K562 (cell line): ENCODE results near the gene PAX5. TPM values are rescaled to one million over a fixed set of nuclear protein-coding genes. Genes with fewer than 3 reads are reported as not detected.

ENCODE experiments used
- ATAC-seq: fragments of 200-7000 bp; cut with Tn5 transposase; 3 replicates; pipeline ENCODE4 v1.9.1; 2020; ENCODE audit warnings: moderate library complexity
- BruUV-seq: library from RNA; stranded (reverse); fragments of 400-500 nt; replicated peaks from 2 replicates; lab custom pipeline; 2021; lab: Mats Ljungman, UMichigan
- CTCF ChIA-PET: fragments of 300-600 bp; formaldehyde crosslinking; extraction: SDS; loops from one replicate; lab custom pipeline; 2021; ENCODE audit warnings: low intra/inter-chr PET ratio; lab: Yijun Ruan, JAX
- POLR2A ChIA-PET: fragments of 300-600, 350-650 bp; sonication (Branson Sonifier 250); formaldehyde crosslinking; extraction: SDS; loops from one replicate; lab custom pipeline; 2021; ENCODE audit warnings: antibody characterized with exemption, inconsistent platforms; lab: Yijun Ruan, JAX
- DNase-seq, 4 experiments: peaks; one replicate each; pipeline versions ENCODE4 v3.0.0 to v3.0.0-alpha.2; 2011 to 2018; ENCODE audit warnings: low spot score in 3 of 4, mixed read lengths in 3 of 4; ENCODE audit errors: extremely low read depth in 1 of 4
- FAIRE-seq: peaks from 2 replicates; lab custom pipeline; 2011; peaks lifted over from hg19 to GRCh38; lab: Jason Lieb, UNC
- H2AFZ ChIP-seq: 2 replicates; pipeline ENCODE4 v1.6.0; 2011; ENCODE audit warnings: low read depth, low read length, control low read depth, inconsistent platforms
- H3K27ac ChIP-seq: fragments of 200-600 bp; 3 replicates; pipeline ENCODE4 v1.8.0; 2011; ENCODE audit warnings: low read depth, mild to moderate bottlenecking, control low read depth, inconsistent platforms, low read length, moderate library complexity, mixed read lengths; ENCODE audit errors: extremely low read depth
- H3K27me3 ChIP-seq, 2 experiments: fragments of 300-600 bp in 1 of 2; 2 replicates in 1 of 2; 3 replicates in 1 of 2; pipeline versions ENCODE4 v1.6.0 to v1.8.0; 2011; ENCODE audit warnings: inconsistent platforms in 2 of 2, low read length in 2 of 2, mild to moderate bottlenecking in 1 of 2, mixed read lengths in 1 of 2, moderate library complexity in 1 of 2; ENCODE audit not compliant: control insufficient read depth in 2 of 2, insufficient read depth in 2 of 2
- H3K36me3 ChIP-seq: fragments of 300-600 bp; 3 replicates; pipeline ENCODE4 v1.8.0; 2011; ENCODE audit warnings: mild to moderate bottlenecking, low read length, inconsistent platforms; ENCODE audit not compliant: control insufficient read depth, insufficient read depth
- H3K4me1 ChIP-seq, 2 experiments: fragments of 200-600 bp in 1 of 2; replicated peaks in 1 of 2; 2 replicates in 1 of 2; 3 replicates in 1 of 2; pipeline versions ENCODE4 v1.5.1 to v1.8.0; 2011; ENCODE audit warnings: inconsistent platforms in 2 of 2, low read length in 2 of 2, mild to moderate bottlenecking in 1 of 2, mixed read lengths in 1 of 2, moderate library complexity in 1 of 2; ENCODE audit not compliant: control insufficient read depth in 2 of 2, insufficient read depth in 2 of 2
- H3K4me2 ChIP-seq: 2 replicates; pipeline ENCODE4 v1.6.1; 2011; ENCODE audit warnings: low read length, control low read depth, inconsistent platforms, mixed read lengths; ENCODE audit not compliant: insufficient read depth
- H3K4me3 ChIP-seq: fragments of 200-600 bp; sonication (generic), shearing (Covaris generic); 2 replicates; pipeline ENCODE4 v1.5.1; 2016; ENCODE audit warnings: control low read depth, inconsistent platforms
- H3K79me2 ChIP-seq: fragments of 200-600 bp; 3 replicates; pipeline ENCODE4 v1.8.0; 2011; ENCODE audit warnings: low read length, inconsistent platforms; ENCODE audit not compliant: control insufficient read depth, insufficient read depth
- H3K9ac ChIP-seq, 2 experiments: 2 replicates each; pipeline versions ENCODE4 v1.6.0 to v1.6.1; 2011; ENCODE audit warnings: low read depth in 2 of 2, low read length in 2 of 2, control low read depth in 1 of 2, inconsistent platforms in 1 of 2, mild to moderate bottlenecking in 1 of 2, mixed read lengths in 1 of 2; ENCODE audit not compliant: insufficient read depth in 1 of 2
- H3K9me1 ChIP-seq: one replicate; pipeline ENCODE4 v1.6.0; 2011; ENCODE audit warnings: inconsistent platforms, mild to moderate bottlenecking, low read length, moderate library complexity; ENCODE audit not compliant: control insufficient read depth, insufficient read depth
- H3K9me3 ChIP-seq: replicated peaks from 2 replicates; pipeline ENCODE4 v1.5.1; 2011; ENCODE audit warnings: low read depth, low read length, inconsistent platforms; ENCODE audit not compliant: control insufficient read depth, insufficient read depth
- H4K20me1 ChIP-seq: replicated peaks from 2 replicates; pipeline ENCODE4 v1.6.1; 2011; ENCODE audit warnings: low read length, inconsistent platforms, mixed read lengths; ENCODE audit not compliant: control insufficient read depth, insufficient read depth
- HDAC1 ChIP-seq, 2 experiments: fragments of 450-650 bp; IDR thresholded peaks; 2 replicates each; pipeline ENCODE4 v1.6.1; 2016 to 2017; ENCODE audit warnings: inconsistent platforms in 1 of 2, mild to moderate bottlenecking in 1 of 2, moderate library complexity in 1 of 2
- SIN3A ChIP-seq, 2 experiments: fragments of 150-350 bp in 1 of 2; IDR thresholded peaks; 2 replicates each; pipeline ENCODE4 v1.6.1; 2011 to 2016; ENCODE audit warnings: borderline replicate concordance in 2 of 2, low read depth in 2 of 2, low read length in 2 of 2, mild to moderate bottlenecking in 2 of 2, moderate library complexity in 2 of 2; ENCODE audit not compliant: control insufficient read depth in 1 of 2
- SREBF1 ChIP-seq: fragments of 150-350 bp; IDR thresholded peaks from 2 replicates; pipeline ENCODE4 v1.6.1; 2014; ENCODE audit warnings: antibody characterized with exemption, low read depth, low read length, borderline replicate concordance
- TEAD2 ChIP-seq: fragments of 450-650 bp; IDR thresholded peaks from 2 replicates; pipeline ENCODE4 v1.6.1; 2016; ENCODE audit warnings: missing genetic modification characterization, control low read depth, missing compliant biosample characterization
- TOE1 ChIP-seq, 2 experiments: fragments of 450-650 bp in 1 of 2; sonication (generic) in 1 of 2; formaldehyde crosslinking in 1 of 2; IDR thresholded peaks; 2 replicates each; pipeline versions ENCODE4 v1.7.1 to v1.8.0; 2016 to 2022; ENCODE audit warnings: borderline replicate concordance in 2 of 2, mild to moderate bottlenecking in 2 of 2, antibody characterized with exemption in 1 of 2, inconsistent platforms in 1 of 2, low read depth in 1 of 2, missing genetic modification reagents in 1 of 2, moderate library complexity in 1 of 2
- ZBED1 ChIP-seq: IDR thresholded peaks from 2 replicates; pipeline ENCODE4 v1.6.1; 2014
- WGBS: fragments of 100-300 bp; shearing (Covaris generic); methylation state at CpG from one replicate; pipeline ENCODE4 v1.1.6; 2016; ENCODE audit warnings: low coverage, mixed read lengths; ENCODE audit not compliant: insufficient coverage; ENCODE audit errors: missing lambda C conversion rate; 5-methylcytosine and 5-hydroxymethylcytosine counted together
- in situ Hi-C: fragments of 300-500 bp; cut with MboI; formaldehyde crosslinking; loops from 4 replicates; pipeline ENCODE4 v1.15.0; 2018; ENCODE audit warnings: inconsistent platforms, mixed read lengths
- intact Hi-C: fragments of 100-400 bp; cut with micrococcal nuclease; formaldehyde crosslinking; loops from 2 replicates; pipeline ENCODE4 v1.14.2; 2022
- polyA plus RNA-seq, 8 experiments: library from polyadenylated mRNA; depleted of rRNA in 4 of 8; stranded (reverse) in 5 of 8; unstranded in 3 of 8; fragments of >200 nt; fragmentation: Nextera tagmentation in 2 of 8; fragmentation: Illumina TruSeq in 1 of 8; extraction: Ambion mirVana in 2 of 8; extraction: Trizol in 1 of 8; gene quantifications; 2 replicates each; pipeline versions ENCODE4 v1.2.1 to v1.2.3, GENCODE V29; 2011 to 2014; ENCODE audit warnings: inconsistent platforms in 1 of 8, missing spikeins in 1 of 8
- total RNA-seq, 7 experiments: library from RNA; depleted of rRNA in 6 of 7; stranded (reverse); fragments of >200 nt in 6 of 7; fragmentation: Illumina TruSeq in 2 of 7; extraction: Trizol in 2 of 7; gene quantifications; 2 replicates each; pipeline versions ENCODE4 v1.2.1 to v1.2.3, GENCODE V29; 2011 to 2021; ENCODE audit warnings: low replicate concordance in 1 of 7
- TF ChIP-seq, protein P1 (sequence below): fragments of 200-400 bp; formaldehyde crosslinking; IDR thresholded peaks from 2 replicates; pipeline ENCODE4 v1.6.1; 2017; ENCODE audit warnings: mild to moderate bottlenecking, low read depth, low read length, moderate library complexity
- TF ChIP-seq, protein P2 (sequence below): sonication (generic); formaldehyde crosslinking; IDR thresholded peaks from 2 replicates; pipeline ENCODE4 v1.5.0; 2020; ENCODE audit warnings: missing genetic modification reagents

PAX5 gene
- total and polyA plus RNA-seq, 9 of the 15 experiments (the other 6 are each of a cell fraction or from before 2014, with no cell fraction given): 0.03 to 0.09 TPM; not detected in 7

DNA sequence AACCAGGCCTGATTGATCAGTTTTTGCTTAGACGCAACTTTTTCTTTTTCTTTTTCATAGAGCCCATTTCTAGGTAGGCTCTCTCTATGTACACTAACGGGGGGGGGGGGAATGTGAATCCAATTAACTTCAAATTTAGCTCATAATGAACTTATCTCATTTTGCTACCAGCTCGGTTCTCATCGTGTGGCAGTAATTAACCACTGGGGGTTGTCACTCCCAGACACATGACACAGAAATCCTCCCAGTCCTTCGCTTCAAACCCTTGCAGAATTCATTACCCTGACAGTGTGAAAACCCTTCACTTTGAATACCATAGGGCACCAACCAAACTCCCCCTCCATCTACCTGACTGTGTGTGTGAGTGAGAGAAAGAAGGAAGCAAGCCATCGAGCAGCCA, 144.2 kb downstream of the PAX5 start (continued):
- no peak for TF ChIP-seq SREBF1
- no peak for TF ChIP-seq TEAD2 (tag)

DNA sequence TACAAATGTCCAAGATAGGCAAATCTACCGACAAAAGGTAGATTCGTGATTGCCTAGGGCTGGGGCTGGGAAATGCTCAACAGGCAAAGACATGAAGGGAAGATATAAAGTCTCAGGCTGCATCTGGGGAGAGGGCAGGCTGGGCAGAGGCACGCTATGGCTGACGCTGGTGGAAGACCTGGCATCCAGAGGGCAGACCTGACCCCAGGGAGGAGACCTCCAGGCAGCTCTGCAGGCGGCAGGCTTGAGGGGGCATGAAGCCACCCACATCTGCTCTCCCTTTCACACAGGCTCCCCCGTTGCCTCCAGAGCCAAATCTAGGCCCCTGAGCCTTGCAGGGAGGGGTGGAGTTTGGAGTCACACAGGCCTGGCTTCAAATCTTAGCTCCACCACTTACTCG, 145.5 kb downstream of the PAX5 start:
- Histone ChIP-seq H3K9me1 (no peaks in the 10 kb centered on the region), H3K27me3 (peaks cover 3 to 27% of the 10 kb centered on the region in 2 experiments; a peak in 3 of 5 replicates), H3K4me3 (no peak overlapping the region), H3K79me2 (no peaks in the 10 kb centered on the region), H3K9ac (no peak overlapping the region), H4K20me1 (no peaks in the 10 kb centered on the region; the same call in 1 of the 2 replicates), H3K27ac (no peak overlapping the region), H3K4me1 (no peaks in the 10 kb centered on the region), H3K4me2 (no peak overlapping the region), H3K36me3 (no peaks in the 10 kb centered on the region), H2AFZ (no peak overlapping the region), H3K9me3 (no peaks in the 10 kb centered on the region)
- BruUV-seq: no TSS peak
- TF ChIP-seq, protein P1, sequence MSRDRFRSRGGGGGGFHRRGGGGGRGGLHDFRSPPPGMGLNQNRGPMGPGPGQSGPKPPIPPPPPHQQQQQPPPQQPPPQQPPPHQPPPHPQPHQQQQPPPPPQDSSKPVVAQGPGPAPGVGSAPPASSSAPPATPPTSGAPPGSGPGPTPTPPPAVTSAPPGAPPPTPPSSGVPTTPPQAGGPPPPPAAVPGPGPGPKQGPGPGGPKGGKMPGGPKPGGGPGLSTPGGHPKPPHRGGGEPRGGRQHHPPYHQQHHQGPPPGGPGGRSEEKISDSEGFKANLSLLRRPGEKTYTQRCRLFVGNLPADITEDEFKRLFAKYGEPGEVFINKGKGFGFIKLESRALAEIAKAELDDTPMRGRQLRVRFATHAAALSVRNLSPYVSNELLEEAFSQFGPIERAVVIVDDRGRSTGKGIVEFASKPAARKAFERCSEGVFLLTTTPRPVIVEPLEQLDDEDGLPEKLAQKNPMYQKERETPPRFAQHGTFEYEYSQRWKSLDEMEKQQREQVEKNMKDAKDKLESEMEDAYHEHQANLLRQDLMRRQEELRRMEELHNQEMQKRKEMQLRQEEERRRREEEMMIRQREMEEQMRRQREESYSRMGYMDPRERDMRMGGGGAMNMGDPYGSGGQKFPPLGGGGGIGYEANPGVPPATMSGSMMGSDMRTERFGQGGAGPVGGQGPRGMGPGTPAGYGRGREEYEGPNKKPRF: no peak
- TF ChIP-seq, protein P2, sequence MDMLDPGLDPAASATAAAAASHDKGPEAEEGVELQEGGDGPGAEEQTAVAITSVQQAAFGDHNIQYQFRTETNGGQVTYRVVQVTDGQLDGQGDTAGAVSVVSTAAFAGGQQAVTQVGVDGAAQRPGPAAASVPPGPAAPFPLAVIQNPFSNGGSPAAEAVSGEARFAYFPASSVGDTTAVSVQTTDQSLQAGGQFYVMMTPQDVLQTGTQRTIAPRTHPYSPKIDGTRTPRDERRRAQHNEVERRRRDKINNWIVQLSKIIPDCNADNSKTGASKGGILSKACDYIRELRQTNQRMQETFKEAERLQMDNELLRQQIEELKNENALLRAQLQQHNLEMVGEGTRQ (CRISPR knock-in tag): no peak
- TF ChIP-seq SIN3A (IDR thresholded peaks at IDR 0.05; ENCODE audit: borderline replicate concordance in 2 of 2, control insufficient read depth in 1 of 2, low read depth in 2 of 2, low read length in 2 of 2) (no peak), TOE1 (IDR thresholded peaks at IDR 0.05; ENCODE audit: borderline replicate concordance) (no peak), TOE1 (CRISPR knock-in tag; IDR thresholded peaks at IDR 0.05; ENCODE audit: borderline replicate concordance, low read depth) (no peak), HDAC1 (IDR thresholded peaks at IDR 0.05) (no peak), ZBED1 (no peak)
- in situ Hi-C loops: no loop called here
- WGBS: 0% methylated on average over 7 of the region's 7 CpGs
- POLR2A ChIA-PET: interaction anchor here (0.6 kb wide), 1 partner anchor 484 kb away, joined by 3 read pairs; no protein-coding TSS in a partner anchor
- CTCF ChIA-PET: no interaction called here
- intact Hi-C loops: no loop called here
- ATAC-seq: no peak
- DNase-seq: no peak
- no peak for FAIRE-seq
